COR-L47 (cell line): ENCODE data around the gene MAPKAPK2.
"Not testable (repeated sequence)": the region's sequence is repeated elsewhere in the genome, so short reads cannot be mapped to it uniquely, and the experiment has no call there.

Source experiments
- DNase-seq: peaks from one replicate; lab custom pipeline; 2025; lab: John Stamatoyannopoulos, UW

Gene MAPKAPK2

GRCh38 chr1:206684478-206685333, at the start of gene MAPKAPK2:
Gene MAPKAPK2, plus strand, starts transcription at chr1:206684905. Its CDS starts 325 bp downstream, at chr1:206685230.
- peak; percentile 63 for DNase-seq

GRCh38 chr1:206635080-206635977, 49.4 kb upstream of the MAPKAPK2 start, which contains the start of gene DYRK3:
Gene DYRK3, plus strand, starts transcription at chr1:206635536. Its CDS starts 168 bp downstream, at chr1:206635704.
- DNase-seq, result peak; percentile 92

GRCh38 chr1:206635978-206636345, 48.7 kb upstream of the MAPKAPK2 start:
- no peak for DNase-seq

GRCh38 chr1:206636671-206637070, 48.0 kb upstream of the MAPKAPK2 start:
- no peak for DNase-seq

GRCh38 chr1:206637605-206638004, 47.1 kb upstream of the MAPKAPK2 start:
- DNase-seq, result no peak

GRCh38 chr1:206642074-206642473, 42.6 kb upstream of the MAPKAPK2 start:
- DNase-seq, result not testable (repeated sequence)

- no peak for DNase-seq
Observed at GRCh38 chr1:206643118-206643698, 41.5 kb upstream of the MAPKAPK2 start.

- DNase-seq, result no peak
Observed at GRCh38 chr1:206646504-206646903, 38.2 kb upstream of the MAPKAPK2 start.

GRCh38 chr1:206647224-206647623, 37.5 kb upstream of the MAPKAPK2 start:
- no peak for DNase-seq

- DNase-seq, result no peak
Observed at GRCh38 chr1:206649261-206649921, 35.3 kb upstream of the MAPKAPK2 start.

GRCh38 chr1:206651014-206651413, 33.7 kb upstream of the MAPKAPK2 start:
- DNase-seq, result no peak

- no peak for DNase-seq
Observed at GRCh38 chr1:206651958-206652890, 32.5 kb upstream of the MAPKAPK2 start.

- no peak for DNase-seq
Observed at GRCh38 chr1:206653715-206654459, 30.8 kb upstream of the MAPKAPK2 start.

GRCh38 chr1:206654828-206655227, 29.9 kb upstream of the MAPKAPK2 start:
- no peak for DNase-seq

GRCh38 chr1:206655471-206655882, 29.2 kb upstream of the MAPKAPK2 start:
- peak; percentile 57 for DNase-seq

- no peak for DNase-seq
Observed at GRCh38 chr1:206656936-206657335, 27.8 kb upstream of the MAPKAPK2 start.

- no peak for DNase-seq
Observed at GRCh38 chr1:206657751-206658150, 27.0 kb upstream of the MAPKAPK2 start.

- no peak for DNase-seq
Observed at GRCh38 chr1:206658264-206658980, 26.3 kb upstream of the MAPKAPK2 start.

GRCh38 chr1:206658981-206659273, 25.8 kb upstream of the MAPKAPK2 start:
- no peak for DNase-seq
